GM12872 (cell line): ENCODE measurements around the gene CERS6.

Experiments used
- TF ChIP-seq, protein P1 (sequence below): IDR thresholded peaks from 3 replicates; pipeline ENCODE4 v1.5.1; 2011; ENCODE audit warnings: low read depth, mild to moderate bottlenecking, low read length, moderate library complexity; ENCODE audit not compliant: insufficient read depth

CERS6 gene

DNA sequence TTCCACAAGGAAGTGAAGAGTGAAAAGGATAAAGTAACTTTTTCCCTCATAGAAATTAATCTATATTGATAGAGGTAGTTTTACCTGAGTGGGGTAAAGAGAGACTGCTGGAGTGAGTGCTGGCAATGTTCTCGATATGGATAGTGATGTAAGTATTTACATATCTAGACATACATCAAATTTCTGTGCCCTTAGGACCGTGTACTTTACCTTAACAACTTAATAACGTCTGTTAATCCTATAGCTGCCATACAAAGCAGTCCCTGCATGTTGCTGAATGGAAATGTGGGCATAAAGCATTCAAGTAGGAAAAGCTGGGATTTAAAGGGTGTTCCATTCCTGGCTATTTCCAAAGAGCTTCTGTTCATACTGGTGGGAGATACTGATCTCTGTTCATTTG, 184.0 kb downstream of the CERS6 start:
- TF ChIP-seq, protein P1, sequence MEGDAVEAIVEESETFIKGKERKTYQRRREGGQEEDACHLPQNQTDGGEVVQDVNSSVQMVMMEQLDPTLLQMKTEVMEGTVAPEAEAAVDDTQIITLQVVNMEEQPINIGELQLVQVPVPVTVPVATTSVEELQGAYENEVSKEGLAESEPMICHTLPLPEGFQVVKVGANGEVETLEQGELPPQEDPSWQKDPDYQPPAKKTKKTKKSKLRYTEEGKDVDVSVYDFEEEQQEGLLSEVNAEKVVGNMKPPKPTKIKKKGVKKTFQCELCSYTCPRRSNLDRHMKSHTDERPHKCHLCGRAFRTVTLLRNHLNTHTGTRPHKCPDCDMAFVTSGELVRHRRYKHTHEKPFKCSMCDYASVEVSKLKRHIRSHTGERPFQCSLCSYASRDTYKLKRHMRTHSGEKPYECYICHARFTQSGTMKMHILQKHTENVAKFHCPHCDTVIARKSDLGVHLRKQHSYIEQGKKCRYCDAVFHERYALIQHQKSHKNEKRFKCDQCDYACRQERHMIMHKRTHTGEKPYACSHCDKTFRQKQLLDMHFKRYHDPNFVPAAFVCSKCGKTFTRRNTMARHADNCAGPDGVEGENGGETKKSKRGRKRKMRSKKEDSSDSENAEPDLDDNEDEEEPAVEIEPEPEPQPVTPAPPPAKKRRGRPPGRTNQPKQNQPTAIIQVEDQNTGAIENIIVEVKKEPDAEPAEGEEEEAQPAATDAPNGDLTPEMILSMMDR = no peak

- TF ChIP-seq, protein P1 = no peak
These were observed 185.6 kb downstream of the CERS6 start for GRCh38 chr2:168641636-168642035.

DNA sequence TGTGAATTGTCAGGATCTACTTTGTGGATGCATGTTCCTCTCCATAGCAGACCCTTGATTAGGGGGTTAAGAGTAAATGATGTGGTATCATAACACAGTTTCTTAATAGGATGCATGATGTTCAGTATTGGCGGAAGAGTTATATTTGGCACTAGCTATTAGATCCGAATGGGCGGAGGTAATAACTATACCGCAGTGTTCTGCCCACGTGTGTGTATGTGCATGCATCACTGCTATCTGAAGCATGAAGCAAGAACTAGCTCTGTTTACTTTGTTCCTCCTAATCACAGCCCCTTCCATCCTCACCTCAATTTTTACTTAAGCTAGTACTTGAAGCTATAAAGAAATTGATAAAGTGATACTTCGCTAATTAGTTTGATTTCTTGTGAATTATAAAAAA, 186.8 kb downstream of the CERS6 start:
- TF ChIP-seq, protein P1 = no peak

GRCh38 chr2:168643979-168644378, 187.9 kb downstream of the CERS6 start:
- TF ChIP-seq, protein P1 = no peak

DNA sequence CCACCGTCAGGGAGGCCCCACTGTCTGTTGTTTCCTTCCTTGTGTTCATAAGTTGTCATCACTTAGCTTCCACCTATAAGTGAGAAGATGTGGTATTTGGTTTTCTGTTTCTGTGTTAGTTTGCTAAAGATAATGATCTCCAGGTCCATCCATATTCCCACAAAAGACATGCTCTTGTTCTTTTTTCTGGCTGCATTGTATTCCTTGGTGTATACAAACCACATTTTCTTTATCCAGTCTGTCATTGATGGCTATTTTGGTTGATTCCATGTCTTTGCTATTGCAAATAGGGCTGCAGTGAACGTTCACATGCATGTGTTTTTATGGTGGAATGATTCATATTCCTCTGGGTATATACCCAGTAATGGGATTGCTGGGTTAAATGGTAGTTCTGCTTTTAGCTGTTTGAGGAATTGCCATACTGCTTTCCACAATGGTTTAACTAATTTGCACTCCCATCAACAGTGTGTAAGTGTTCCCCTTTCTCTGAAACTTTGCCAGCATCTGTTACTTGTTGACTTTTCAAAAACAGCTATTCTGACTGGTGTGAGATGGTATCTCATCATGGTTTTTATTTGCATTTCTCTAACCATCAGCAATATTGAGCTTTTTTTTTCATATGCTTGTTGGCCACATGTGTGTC, 189.7 kb downstream of the CERS6 start:
- TF ChIP-seq, protein P1 = no peak

GRCh38 chr2:168649105-168649504, 193.0 kb downstream of the CERS6 start:
- TF ChIP-seq, protein P1 = no peak

DNA sequence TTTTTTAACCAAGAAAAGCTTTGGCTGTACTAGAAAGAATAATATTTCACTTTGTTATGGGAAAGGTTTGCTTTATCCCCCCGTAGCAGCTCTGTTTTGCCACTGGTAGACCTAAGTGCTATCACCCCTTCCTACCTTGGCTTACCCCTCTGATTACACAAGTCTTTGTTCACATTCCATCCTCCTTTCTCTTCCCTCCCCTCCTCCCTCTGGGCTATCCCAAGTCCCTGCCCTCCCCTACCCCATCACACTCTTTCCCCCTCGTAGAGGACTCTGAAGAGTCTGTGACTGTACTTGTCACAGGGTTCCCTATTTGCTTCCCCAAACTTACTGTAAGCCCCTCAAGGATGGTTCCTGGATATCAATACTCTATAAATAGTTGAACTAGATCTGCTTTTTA, 193.5 kb downstream of the CERS6 start:
- TF ChIP-seq, protein P1 = no peak
